ENCODE measurements around the gene C1QL3. TPM values are rescaled to one million over a fixed set of nuclear protein-coding genes. Genes with fewer than 3 reads are reported as not detected.

C1QL3 gene
- total and polyA plus RNA-seq, 2 experiments from 2014 or later, result 0.34 to 2.3 TPM

- TF ChIP-seq ZNF462 (CRISPR knock-in tag; IDR thresholded peaks at IDR 0.05), result no peak
- no peak for TF ChIP-seq ZNF114 (CRISPR knock-in tag; IDR thresholded peaks at IDR 0.05)
- no peak for TF ChIP-seq EZH2 (IDR thresholded peaks at IDR 0.05; ENCODE audit: low read depth, unreplicated experiment)
- no peak for TF ChIP-seq POLR2AphosphoS5 (IDR thresholded peaks at IDR 0.05; ENCODE audit: low read depth)
- no peak for TF ChIP-seq ETS1 (IDR thresholded peaks at IDR 0.05)
- no peak for TF ChIP-seq CTCF (conservative IDR thresholded peaks at IDR 0.05; ENCODE audit: low read depth in 2 of 2)
- TF ChIP-seq NANOG (IDR thresholded peaks at IDR 0.05; ENCODE audit: borderline replicate concordance), result no peak
- no peak for TF ChIP-seq ZNF331 (CRISPR knock-in tag; IDR thresholded peaks at IDR 0.05; ENCODE audit: low read depth)
These were observed 43.9 kb upstream of the C1QL3 start (continued) for GRCh38 chr10:16565604-16566003.
